ENCODE results near the gene SLC17A2. TPM values are rescaled to one million over a fixed set of nuclear protein-coding genes. Genes with fewer than 3 reads are reported as not detected.
"Not testable (repeated sequence)": the region's sequence is repeated elsewhere in the genome, so short reads cannot be mapped to it uniquely, and the experiment has no call there.

Gene SLC17A2
- total RNA-seq, 2 experiments from 2014 or later = not detected

DNA sequence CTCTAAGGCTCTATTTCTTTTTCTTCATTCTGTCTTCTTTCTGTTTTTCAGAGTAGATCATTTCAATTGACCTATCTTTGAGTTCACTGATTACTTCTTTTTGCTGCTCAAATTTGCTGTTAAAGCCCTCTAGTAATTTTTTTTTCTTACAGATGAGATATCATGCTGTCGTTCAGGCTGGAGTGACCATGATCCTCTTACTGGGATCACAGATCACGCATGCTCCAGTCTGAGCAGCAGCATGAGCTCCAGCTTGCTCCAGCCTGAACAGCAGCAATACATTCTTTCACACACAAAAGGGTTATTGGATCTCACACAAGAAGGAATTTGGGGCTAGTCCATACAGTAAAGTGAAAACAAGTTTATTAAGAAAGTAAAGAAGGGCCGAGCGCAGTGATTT, 19.8 kb upstream of the SLC17A2 start:
- ATAC-seq (no peak), DNase-seq (no peak)
- peaks cover 15% of the 10 kb centered on the region for H3K4me1 Mint-ChIP-seq (ENCODE audit: low read depth)
- H3K27me3 Mint-ChIP-seq (ENCODE audit: low read depth) = peaks cover 7% of the 10 kb centered on the region
- CTCF ChIA-PET = no interaction called here
- H3K36me3 Mint-ChIP-seq (ENCODE audit: low read depth) = peaks cover 4% of the 10 kb centered on the region
- no peaks in the 10 kb centered on the region for H3K9me3 Mint-ChIP-seq (ENCODE audit: insufficient read depth)
- H3K4me3 Mint-ChIP-seq = no peak overlapping the region
- POLR2A ChIA-PET = interaction anchor here (1.0 kb wide), 1 partner anchor 13 kb away, joined by 3 read pairs; no protein-coding TSS in a partner anchor
- H3K27ac Mint-ChIP-seq = no peak overlapping the region

- Mint-ChIP-seq H3K27me3 (ENCODE audit: low read depth) (peaks cover 7% of the 10 kb centered on the region), H3K27ac (no peak overlapping the region), H3K4me3 (no peak overlapping the region), H3K36me3 (ENCODE audit: low read depth) (peaks cover 4% of the 10 kb centered on the region), H3K4me1 (ENCODE audit: low read depth) (peaks cover 21% of the 10 kb centered on the region), H3K9me3 (ENCODE audit: insufficient read depth) (no peaks in the 10 kb centered on the region)
- DNase-seq = no peak
- ChIA-PET CTCF (no interaction called here), POLR2A (interaction anchor here (1.0 kb wide), 1 partner anchor 13 kb away, joined by 3 read pairs; no protein-coding TSS in a partner anchor)
- no peak for ATAC-seq
Observed at GRCh38 chr6:25949695-25950094, 19.2 kb upstream of the SLC17A2 start.

DNA sequence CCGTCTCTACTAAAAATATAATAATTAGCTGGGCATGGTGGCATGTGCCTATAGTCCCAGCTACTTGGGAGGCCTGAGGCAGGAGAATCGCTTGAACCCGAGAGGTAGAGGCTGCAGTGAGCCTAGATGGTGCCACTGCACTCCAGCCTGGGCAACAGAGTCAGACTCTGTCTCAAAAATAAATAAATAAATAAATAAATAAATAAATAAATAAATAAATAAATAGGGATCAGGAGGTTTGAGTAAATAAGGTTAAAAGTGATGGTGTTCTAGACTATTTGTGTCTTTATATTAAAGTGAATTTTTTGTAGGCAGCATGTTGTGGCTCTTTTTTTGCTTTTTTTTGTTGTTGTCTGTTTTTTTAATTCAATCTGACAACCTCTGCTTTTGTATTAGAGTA, 17.0 kb upstream of the SLC17A2 start:
- peaks cover 10% of the 10 kb centered on the region for H3K27me3 Mint-ChIP-seq (ENCODE audit: low read depth)
- ATAC-seq; DNase-seq; H3K27ac Mint-ChIP-seq; H3K36me3 Mint-ChIP-seq (ENCODE audit: low read depth); H3K9me3 Mint-ChIP-seq (ENCODE audit: insufficient read depth); POLR2A ChIA-PET; H3K4me3 Mint-ChIP-seq: not testable (repeated sequence)
- peaks cover 21% of the 10 kb centered on the region for H3K4me1 Mint-ChIP-seq (ENCODE audit: low read depth)
- CTCF ChIA-PET = interaction anchor here (1.5 kb wide), 1 partner anchor 682 kb away, joined by 3 read pairs; no protein-coding TSS in a partner anchor

- ChIA-PET POLR2A (interaction anchor here (0.6 kb wide), 1 partner anchor 99 kb away, joined by 3 read pairs; no protein-coding TSS in a partner anchor), CTCF (interaction anchor here (0.9 to 1.5 kb wide), 2 partner anchors 13 to 681 kb away, joined by 3 read pairs; no protein-coding TSS in a partner anchor)
- peaks cover 4% of the 10 kb centered on the region for H3K36me3 Mint-ChIP-seq (ENCODE audit: low read depth)
- peaks cover 21% of the 10 kb centered on the region for H3K4me1 Mint-ChIP-seq (ENCODE audit: low read depth)
- DNase-seq = no peak
- H3K9me3 Mint-ChIP-seq (ENCODE audit: insufficient read depth) = no peaks in the 10 kb centered on the region
- H3K27me3 Mint-ChIP-seq (ENCODE audit: low read depth) = peaks cover 10% of the 10 kb centered on the region
- ATAC-seq = peak; percentile 48
- no peak overlapping the region for H3K27ac Mint-ChIP-seq
- no peak overlapping the region for H3K4me3 Mint-ChIP-seq
Observed at GRCh38 chr6:25946631-25947030, 16.1 kb upstream of the SLC17A2 start.

DNA sequence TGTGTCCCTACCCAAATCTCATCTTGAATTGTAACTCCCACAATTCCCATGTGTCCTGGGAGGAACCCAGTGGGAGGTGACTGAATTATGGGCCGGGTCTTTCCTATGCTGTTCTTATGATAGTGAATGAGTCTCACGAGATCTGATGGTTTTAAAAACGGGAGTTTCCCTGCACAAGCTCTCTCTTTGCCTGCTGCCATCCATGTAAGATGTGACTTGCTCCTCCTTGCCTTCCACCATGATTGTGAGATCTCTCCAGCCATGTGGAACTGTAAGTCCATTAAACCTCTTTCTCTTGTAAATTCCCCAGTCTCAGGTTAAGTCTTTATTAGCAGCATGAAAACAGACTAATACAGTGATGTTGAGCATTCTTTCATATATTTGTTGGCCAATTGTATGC, 15.2 kb upstream of the SLC17A2 start:
- H3K4me1 Mint-ChIP-seq (ENCODE audit: low read depth) = peaks cover 21% of the 10 kb centered on the region
- not testable (repeated sequence) for DNase-seq; H3K27ac Mint-ChIP-seq; H3K4me3 Mint-ChIP-seq; ATAC-seq; H3K36me3 Mint-ChIP-seq (ENCODE audit: low read depth); H3K9me3 Mint-ChIP-seq (ENCODE audit: insufficient read depth)
- H3K27me3 Mint-ChIP-seq (ENCODE audit: low read depth) = peaks cover 10% of the 10 kb centered on the region
- POLR2A ChIA-PET = interaction anchor here (1.3 kb wide), 1 partner anchor 17 kb away, joined by 3 read pairs; the partner anchor contains the start of gene TRIM38
- CTCF ChIA-PET = interaction anchor here (1.3 kb wide), 1 partner anchor 680 kb away, joined by 4 read pairs; no protein-coding TSS in a partner anchor

GRCh38 chr6:25944688-25945574, 14.4 kb upstream of the SLC17A2 start:
- DNase-seq (no peak), ATAC-seq (peak; percentile 67)
- POLR2A ChIA-PET = interaction anchor here (0.8 to 1.3 kb wide), 2 partner anchors 17 to 620 kb away, joined by 3 read pairs; partner anchors contain the start of gene TRIM38
- H3K27me3 Mint-ChIP-seq (ENCODE audit: low read depth) = peaks cover 4% of the 10 kb centered on the region
- CTCF ChIA-PET = interaction anchor here (0.9 to 3.5 kb wide), 8 partner anchors 15 to 679 kb away, joined by 3 to 18 read pairs (median 6); no protein-coding TSS in a partner anchor
- no peak overlapping the region for H3K27ac Mint-ChIP-seq
- H3K9me3 Mint-ChIP-seq (ENCODE audit: insufficient read depth) = no peaks in the 10 kb centered on the region
- H3K4me3 Mint-ChIP-seq = no peak overlapping the region
- peaks cover 4% of the 10 kb centered on the region for H3K36me3 Mint-ChIP-seq (ENCODE audit: low read depth)
- H3K4me1 Mint-ChIP-seq (ENCODE audit: low read depth) = peaks cover 21% of the 10 kb centered on the region

DNA sequence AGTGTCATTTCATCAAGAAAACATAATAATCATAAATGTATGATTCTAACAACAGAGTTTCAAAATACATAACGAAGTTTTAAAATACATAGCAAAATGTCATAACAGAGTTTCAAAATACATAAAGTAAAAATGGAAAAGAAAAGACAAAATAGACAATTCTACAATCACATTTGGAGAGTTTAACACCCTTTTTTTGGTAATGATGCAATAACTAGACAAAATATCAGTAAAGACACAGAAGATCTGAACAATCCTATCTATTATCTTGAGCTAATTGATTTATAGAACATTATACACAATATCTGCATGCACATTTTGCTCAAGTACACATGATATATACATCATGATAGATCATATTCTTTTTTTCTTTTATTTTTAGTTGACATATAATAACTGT, 13.4 kb upstream of the SLC17A2 start:
- POLR2A ChIA-PET = interaction anchor here (0.6 kb wide), 1 partner anchor 84 kb away, joined by 3 read pairs; no protein-coding TSS in a partner anchor
- CTCF ChIA-PET = interaction anchor here (0.9 to 3.5 kb wide), 10 partner anchors 16 to 678 kb away, joined by 3 to 18 read pairs (median 4); no protein-coding TSS in a partner anchor
- Mint-ChIP-seq H3K27me3 (ENCODE audit: low read depth) (peaks cover 5% of the 10 kb centered on the region), H3K27ac (no peak overlapping the region), H3K4me1 (ENCODE audit: low read depth) (peaks cover 21% of the 10 kb centered on the region), H3K9me3 (ENCODE audit: insufficient read depth) (no peaks in the 10 kb centered on the region), H3K36me3 (ENCODE audit: low read depth) (peaks cover 4% of the 10 kb centered on the region), H3K4me3 (no peak overlapping the region)
- no peak for ATAC-seq
- DNase-seq = no peak

- H3K27ac Mint-ChIP-seq = no peak overlapping the region
- H3K27me3 Mint-ChIP-seq (ENCODE audit: low read depth) = peaks cover 9% of the 10 kb centered on the region
- no peaks in the 10 kb centered on the region for H3K9me3 Mint-ChIP-seq (ENCODE audit: insufficient read depth)
- H3K36me3 Mint-ChIP-seq (ENCODE audit: low read depth) = peaks cover 4% of the 10 kb centered on the region
- H3K4me1 Mint-ChIP-seq (ENCODE audit: low read depth) = peaks cover 21% of the 10 kb centered on the region
- ChIA-PET POLR2A (no interaction called here), CTCF (interaction anchor here (1.0 to 3.5 kb wide), 7 partner anchors 17 to 453 kb away, joined by 3 to 18 read pairs (median 4); no protein-coding TSS in a partner anchor)
- H3K4me3 Mint-ChIP-seq = no peak overlapping the region
- peak; percentile 68 for ATAC-seq
- no peak for DNase-seq
Observed at GRCh38 chr6:25942561-25943147, 12.2 kb upstream of the SLC17A2 start.

DNA sequence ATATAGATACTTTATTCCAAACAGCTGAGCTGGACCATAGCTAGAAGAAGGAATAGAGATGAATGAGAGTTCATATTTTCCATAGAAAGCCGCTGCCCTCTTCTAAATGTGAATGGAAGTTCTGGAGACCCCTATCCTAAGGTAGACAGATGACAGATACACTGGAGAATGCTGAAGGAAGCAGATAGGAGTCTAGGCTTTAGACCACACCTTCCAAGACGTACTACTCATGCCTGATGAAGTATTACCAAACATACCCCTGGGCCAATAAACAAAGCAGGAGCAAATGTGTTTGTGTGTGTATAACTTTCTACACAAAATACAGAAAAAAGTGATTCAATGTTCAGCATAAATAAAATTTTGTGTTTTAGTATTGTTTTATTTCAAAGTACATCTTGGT, 9.1 kb upstream of the SLC17A2 start:
- ChIA-PET POLR2A (no interaction called here), CTCF (interaction anchor here (0.6 to 1.7 kb wide), 3 partner anchors 47 to 220 kb away, joined by 3 to 5 read pairs (median 3); no protein-coding TSS in a partner anchor)
- Mint-ChIP-seq H3K36me3 (ENCODE audit: low read depth) (no peaks in the 10 kb centered on the region), H3K9me3 (ENCODE audit: insufficient read depth) (no peaks in the 10 kb centered on the region), H3K27me3 (ENCODE audit: low read depth) (peaks cover 15% of the 10 kb centered on the region), H3K27ac (no peak overlapping the region), H3K4me3 (no peak overlapping the region), H3K4me1 (ENCODE audit: low read depth) (peaks cover under 1% of the 10 kb centered on the region)
- no peak for DNase-seq
- no peak for ATAC-seq

DNA sequence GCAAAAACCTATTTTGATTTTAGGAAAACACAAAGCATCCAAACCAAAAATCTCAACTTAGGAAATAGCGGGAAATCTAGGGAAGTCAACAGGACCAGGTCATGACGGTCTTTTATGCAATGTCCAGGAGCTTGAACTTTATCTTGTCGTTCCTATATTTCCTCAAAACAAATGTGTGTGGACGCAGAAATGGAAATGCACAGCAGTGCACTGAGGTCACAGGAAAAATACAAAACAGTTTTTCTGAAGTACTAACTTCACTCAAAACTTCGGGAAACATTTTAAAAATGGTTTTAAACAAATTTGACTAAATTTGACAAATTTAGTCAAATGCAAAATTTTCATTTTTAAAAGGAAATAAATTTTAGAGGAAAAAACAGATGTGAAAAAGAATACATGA, 5.5 kb upstream of the SLC17A2 start:
- Mint-ChIP-seq H3K36me3 (ENCODE audit: low read depth) (no peaks in the 10 kb centered on the region), H3K27ac (no peak overlapping the region), H3K4me3 (no peak overlapping the region), H3K9me3 (ENCODE audit: insufficient read depth) (no peaks in the 10 kb centered on the region), H3K4me1 (ENCODE audit: low read depth) (no peaks in the 10 kb centered on the region), H3K27me3 (ENCODE audit: low read depth) (peaks cover 14% of the 10 kb centered on the region)
- POLR2A ChIA-PET = no interaction called here
- no peak for ATAC-seq
- DNase-seq = no peak
- CTCF ChIA-PET = interaction anchor here (1.6 kb wide), 1 partner anchor 8 kb away, joined by 4 read pairs; no protein-coding TSS in a partner anchor

DNA sequence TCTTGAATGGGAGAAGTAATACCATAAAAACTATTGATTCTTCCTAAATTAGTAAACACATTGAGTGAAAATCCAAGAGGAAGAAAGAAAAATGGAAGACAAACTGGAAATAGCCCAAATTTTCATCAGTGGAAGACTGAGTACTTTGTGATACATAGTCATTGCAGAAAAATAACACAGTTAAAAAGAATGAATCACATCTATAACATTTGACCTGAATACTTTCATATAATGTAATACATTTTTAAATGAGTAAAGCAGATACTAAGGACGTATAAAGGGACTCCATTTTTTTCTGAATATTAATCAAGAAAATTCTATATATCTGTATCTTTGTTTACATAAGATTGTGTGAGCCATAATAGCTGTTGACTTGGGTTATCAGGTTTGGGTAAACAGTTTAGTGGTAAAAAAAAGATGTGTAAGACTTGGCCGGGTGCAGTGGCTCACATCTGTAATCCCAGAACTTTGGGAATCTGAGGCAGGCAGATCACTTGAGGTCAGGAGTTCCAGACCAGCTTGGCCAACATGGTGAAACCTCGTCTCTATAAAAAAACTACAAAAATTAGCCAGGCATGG, 4.3 kb upstream of the SLC17A2 start:
- POLR2A ChIA-PET = no interaction called here
- ATAC-seq = no peak
- no peaks in the 10 kb centered on the region for H3K9me3 Mint-ChIP-seq (ENCODE audit: insufficient read depth)
- peaks cover 14% of the 10 kb centered on the region for H3K27me3 Mint-ChIP-seq (ENCODE audit: low read depth)
- no peak for DNase-seq
- H3K36me3 Mint-ChIP-seq (ENCODE audit: low read depth) = no peaks in the 10 kb centered on the region
- CTCF ChIA-PET = no interaction called here
- H3K4me1 Mint-ChIP-seq (ENCODE audit: low read depth) = no peaks in the 10 kb centered on the region
- H3K27ac Mint-ChIP-seq = no peak overlapping the region
- H3K4me3 Mint-ChIP-seq = no peak overlapping the region

Data from activated CD8-positive, alpha-beta T cell treated with anti-CD3 and anti-CD28 coated beads, Interleukin-2, amount 10 ng/mL, durations not matched to agents 7 days and 5 days (primary cell).